ENCODE measurements around the gene TMEM229A.

Gene TMEM229A

DNA sequence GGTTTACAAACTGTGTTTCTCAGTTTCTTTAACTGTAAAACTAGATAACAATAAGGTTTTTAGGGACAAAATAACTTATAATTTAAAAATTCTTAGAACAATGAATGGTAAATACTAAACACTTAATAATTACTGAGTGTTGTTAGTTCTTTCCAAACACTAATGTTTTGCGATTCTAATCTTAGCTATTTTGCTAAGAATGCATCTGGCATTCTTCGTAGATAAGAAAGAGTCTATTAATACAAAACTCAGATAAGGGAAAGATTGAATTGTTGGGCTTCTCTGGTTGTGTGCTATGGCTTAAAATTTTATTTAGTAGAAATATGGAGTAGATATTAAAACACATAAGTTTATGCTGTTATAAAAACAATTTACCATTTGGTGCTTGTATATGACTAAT lies 45.4 kb downstream of the TMEM229A start:
- ChIA-PET CTCF (no interaction called here), POLR2A (no interaction called here)
- Histone ChIP-seq H3K27ac (ENCODE audit: extremely low read depth, low read depth, low read length) (no peak overlapping the region), H3K9me3 (ENCODE audit: control insufficient read depth, insufficient read depth, low read depth, low read length) (no peaks in the 10 kb centered on the region), H3K4me1 (ENCODE audit: control insufficient read depth, insufficient read depth, low read length) (no peaks in the 10 kb centered on the region), H3K36me3 (ENCODE audit: control insufficient read depth in 2 of 2, insufficient read depth in 1 of 2, low read length in 2 of 2) (no peaks in the 10 kb centered on the region), H3K4me3 (ENCODE audit: low read depth, low read length) (no peak overlapping the region)
- TF ChIP-seq ZNF707 (tag by site-specific recombination; IDR thresholded peaks at IDR 0.05): no peak
- TF ChIP-seq ZBTB21 (tag by site-specific recombination; IDR thresholded peaks at IDR 0.05): no peak
- no peak for TF ChIP-seq ZXDB (tag by site-specific recombination; IDR thresholded peaks at IDR 0.05)
- TF ChIP-seq ZNF184 (tag by site-specific recombination; IDR thresholded peaks at IDR 0.05): no peak
- TF ChIP-seq, protein P1, sequence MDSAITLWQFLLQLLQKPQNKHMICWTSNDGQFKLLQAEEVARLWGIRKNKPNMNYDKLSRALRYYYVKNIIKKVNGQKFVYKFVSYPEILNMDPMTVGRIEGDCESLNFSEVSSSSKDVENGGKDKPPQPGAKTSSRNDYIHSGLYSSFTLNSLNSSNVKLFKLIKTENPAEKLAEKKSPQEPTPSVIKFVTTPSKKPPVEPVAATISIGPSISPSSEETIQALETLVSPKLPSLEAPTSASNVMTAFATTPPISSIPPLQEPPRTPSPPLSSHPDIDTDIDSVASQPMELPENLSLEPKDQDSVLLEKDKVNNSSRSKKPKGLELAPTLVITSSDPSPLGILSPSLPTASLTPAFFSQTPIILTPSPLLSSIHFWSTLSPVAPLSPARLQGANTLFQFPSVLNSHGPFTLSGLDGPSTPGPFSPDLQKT (IDR thresholded peaks at IDR 0.05; ENCODE audit: borderline replicate concordance, low read depth, low read length): no peak
- TF ChIP-seq ZNF223 (tag by site-specific recombination; IDR thresholded peaks at IDR 0.05): no peak
- no peak for TF ChIP-seq OVOL3 (tag by site-specific recombination; IDR thresholded peaks at IDR 0.05)
- TF ChIP-seq ZNF560 (tag by site-specific recombination; IDR thresholded peaks at IDR 0.05; ENCODE audit: borderline replicate concordance): no peak
